RWPE1 (cell line): ENCODE data around the gene SOCS1.

Source experiments
- CTCF ChIA-PET: fragments of 350-600 bp; sonication (Branson Sonifier 250); formaldehyde crosslinking; extraction: SDS; loops from one replicate; lab custom pipeline; 2021; lab: Yijun Ruan, JAX
- POLR2A ChIA-PET: fragments of 400-600 bp; formaldehyde crosslinking; extraction: SDS; loops from one replicate; lab custom pipeline; 2020; ENCODE audit warnings: antibody characterized with exemption; ENCODE audit not compliant: low non-redundant PET; lab: Yijun Ruan, JAX
- DNase-seq: peaks from one replicate; pipeline ENCODE4 v3.0.0; 2012; ENCODE audit warnings: low spot score
- H3K27ac ChIP-seq: fragments of 450-650 bp; 2 replicates; pipeline ENCODE4 v1.5.1; 2017
- TF ChIP-seq, protein P1 (sequence below): fragments of 450-650 bp; conservative IDR thresholded peaks from 2 replicates; pipeline ENCODE4 v1.5.1; 2017; ENCODE audit warnings: low read depth, mild to moderate bottlenecking

SOCS1 gene

DNA sequence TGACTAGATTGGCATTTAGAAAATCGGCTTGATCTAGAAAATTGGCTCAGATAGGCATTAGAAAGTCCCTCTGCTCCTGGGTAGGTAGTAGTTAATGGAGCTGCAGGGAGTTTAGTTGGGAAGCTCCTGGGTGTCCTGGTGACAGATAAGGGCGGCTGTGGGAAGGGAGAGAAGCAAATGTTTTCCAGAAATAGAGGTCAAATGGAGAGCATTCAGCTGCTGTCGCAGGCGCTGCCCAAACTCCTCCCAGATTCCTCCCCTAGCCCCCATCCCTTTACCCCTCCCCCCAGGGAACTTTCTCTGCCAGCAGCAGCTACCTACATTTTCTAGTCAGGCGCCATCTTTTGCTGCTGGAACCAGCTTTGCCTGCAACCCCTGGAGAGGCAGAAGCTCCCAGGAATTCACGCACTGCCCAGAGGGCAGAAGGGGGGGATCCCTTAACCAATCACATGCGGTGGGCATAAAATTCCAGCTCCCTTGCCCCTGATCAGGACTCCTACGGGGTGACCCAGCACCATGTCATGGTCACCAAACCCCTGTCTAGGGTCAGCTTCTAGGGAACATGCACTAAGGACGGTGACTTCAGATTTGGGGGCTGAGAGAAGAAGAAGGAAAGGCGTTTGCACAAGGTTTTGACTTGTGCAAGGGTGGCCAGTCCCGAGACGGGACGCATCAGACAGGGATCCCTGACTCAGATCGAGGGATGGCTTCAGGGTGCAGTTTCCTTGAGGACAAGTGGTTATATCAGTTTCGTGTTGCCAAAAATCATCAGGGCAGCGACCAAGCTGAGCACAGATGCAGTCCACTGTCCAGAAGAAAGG lies 43.8 kb downstream of the SOCS1 start:
- POLR2A ChIA-PET, result no interaction called here
- CTCF ChIA-PET, result interaction anchor here (0.7 kb wide), 1 partner anchor 225 kb away, joined by 3 read pairs; no protein-coding TSS in a partner anchor
- DNase-seq, result no peak
- H3K27ac ChIP-seq, result peak overlapping the region; percentile 21
- TF ChIP-seq, protein P1, sequence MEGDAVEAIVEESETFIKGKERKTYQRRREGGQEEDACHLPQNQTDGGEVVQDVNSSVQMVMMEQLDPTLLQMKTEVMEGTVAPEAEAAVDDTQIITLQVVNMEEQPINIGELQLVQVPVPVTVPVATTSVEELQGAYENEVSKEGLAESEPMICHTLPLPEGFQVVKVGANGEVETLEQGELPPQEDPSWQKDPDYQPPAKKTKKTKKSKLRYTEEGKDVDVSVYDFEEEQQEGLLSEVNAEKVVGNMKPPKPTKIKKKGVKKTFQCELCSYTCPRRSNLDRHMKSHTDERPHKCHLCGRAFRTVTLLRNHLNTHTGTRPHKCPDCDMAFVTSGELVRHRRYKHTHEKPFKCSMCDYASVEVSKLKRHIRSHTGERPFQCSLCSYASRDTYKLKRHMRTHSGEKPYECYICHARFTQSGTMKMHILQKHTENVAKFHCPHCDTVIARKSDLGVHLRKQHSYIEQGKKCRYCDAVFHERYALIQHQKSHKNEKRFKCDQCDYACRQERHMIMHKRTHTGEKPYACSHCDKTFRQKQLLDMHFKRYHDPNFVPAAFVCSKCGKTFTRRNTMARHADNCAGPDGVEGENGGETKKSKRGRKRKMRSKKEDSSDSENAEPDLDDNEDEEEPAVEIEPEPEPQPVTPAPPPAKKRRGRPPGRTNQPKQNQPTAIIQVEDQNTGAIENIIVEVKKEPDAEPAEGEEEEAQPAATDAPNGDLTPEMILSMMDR, result no peak

DNA sequence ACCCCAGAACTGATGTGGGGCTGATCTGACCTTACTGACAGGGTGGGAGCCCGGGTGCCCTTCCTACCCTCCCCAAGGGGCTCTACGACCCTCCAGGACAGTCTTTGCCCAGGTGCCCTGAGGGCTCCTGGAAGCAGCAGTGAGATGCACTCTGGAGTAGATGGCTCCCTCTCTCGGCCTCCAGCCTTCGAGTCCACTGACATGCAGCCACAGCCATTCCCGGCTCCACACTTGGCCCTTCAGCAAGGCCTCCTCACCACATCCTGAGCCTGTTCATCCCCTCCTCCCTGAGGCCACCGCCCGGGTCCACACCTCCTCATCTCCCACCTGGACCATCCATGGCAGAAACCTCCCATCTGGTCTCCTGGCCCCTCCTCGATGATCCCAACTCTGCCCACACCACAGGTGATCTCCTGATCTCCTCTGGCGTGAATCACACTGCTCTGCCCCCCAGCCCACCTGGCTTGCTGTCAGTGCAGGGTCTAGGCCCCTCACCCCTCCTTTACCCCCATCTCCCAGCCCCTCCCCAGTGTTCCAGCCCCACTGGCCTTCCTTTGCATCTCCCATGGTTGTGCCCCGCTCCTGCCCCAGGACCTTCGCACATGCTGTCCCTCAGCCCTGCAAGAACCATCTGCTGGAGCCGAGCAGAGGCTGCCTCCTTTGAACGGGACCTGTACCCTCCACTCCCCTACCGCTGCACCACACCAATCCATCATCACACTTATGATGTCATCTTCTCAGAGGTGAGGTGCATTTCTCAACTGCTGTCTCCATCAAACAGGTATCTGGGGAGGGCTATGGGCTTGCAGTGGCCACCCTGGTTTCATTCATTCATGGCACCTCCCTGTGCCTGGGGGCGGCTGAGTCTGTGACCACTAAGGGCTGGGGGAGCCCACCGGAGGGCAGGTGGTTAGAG lies 44.7 kb downstream of the SOCS1 start:
- ChIA-PET POLR2A (no interaction called here), CTCF (interaction anchor here (0.7 kb wide), 1 partner anchor 226 kb away, joined by 3 read pairs; no protein-coding TSS in a partner anchor)
- no peak for DNase-seq
- no peak overlapping the region for H3K27ac ChIP-seq
- TF ChIP-seq, protein P1, result no peak

DNA sequence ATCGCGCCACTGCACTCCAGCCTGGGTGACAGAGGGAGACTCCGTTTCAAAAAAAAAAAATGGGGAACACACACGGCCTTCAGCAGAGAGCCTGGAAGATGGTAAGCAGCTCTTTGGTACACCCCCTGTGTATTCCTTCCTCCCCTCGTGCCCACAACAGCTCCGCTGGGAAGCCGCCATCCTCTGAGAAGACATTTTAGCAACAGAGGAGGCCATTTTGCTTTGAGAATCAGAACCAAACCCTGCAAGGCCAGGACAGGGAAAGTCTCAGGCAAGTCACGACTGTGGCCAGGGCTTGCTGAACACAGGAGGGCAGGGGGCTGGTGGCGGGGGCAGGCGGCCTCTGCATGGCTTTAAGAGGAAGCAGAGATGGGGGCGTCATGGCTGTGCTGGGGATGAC lies 45.7 kb downstream of the SOCS1 start:
- TF ChIP-seq, protein P1, result no peak
- H3K27ac ChIP-seq, result no peak overlapping the region
- no peak for DNase-seq
- POLR2A ChIA-PET, result no interaction called here
- CTCF ChIA-PET, result no interaction called here

DNA sequence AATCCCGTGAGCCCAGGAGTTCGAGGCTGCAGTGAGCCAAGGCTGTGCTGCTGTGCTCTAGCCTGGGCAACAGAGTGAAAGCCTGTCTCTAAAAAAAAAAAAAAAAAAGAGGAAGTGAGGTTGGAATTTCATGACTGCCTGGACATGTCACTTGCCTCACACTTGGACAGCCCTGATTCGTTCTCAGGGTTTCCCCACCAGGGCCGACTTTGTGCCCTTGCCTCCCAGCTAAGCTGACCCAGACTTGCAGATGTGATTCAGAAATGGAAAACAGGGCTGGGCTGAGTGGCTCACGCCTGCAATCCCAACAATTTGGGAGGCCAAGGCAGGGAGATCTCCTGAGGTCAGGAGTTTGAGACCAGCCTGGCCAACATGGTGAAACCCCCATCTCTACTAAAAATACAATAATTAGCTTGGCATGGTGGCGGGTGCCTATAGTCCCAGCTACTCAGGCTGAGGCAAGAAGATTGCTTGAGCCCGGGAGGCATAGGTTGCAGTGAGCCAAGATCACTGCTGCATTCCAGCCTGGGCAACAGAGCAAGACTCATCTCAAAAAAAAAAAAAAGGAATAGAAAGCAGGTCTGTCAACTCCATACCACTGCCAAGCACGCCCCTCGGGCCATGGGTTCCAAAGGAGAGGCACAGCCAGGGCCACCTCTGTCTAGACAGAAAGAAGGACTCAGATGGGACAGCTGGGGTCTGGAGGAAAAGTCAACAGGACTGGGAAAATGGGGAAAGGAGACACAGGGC lies 46.9 kb downstream of the SOCS1 start:
- TF ChIP-seq, protein P1, result no peak
- CTCF ChIA-PET, result no interaction called here
- H3K27ac ChIP-seq, result peak overlapping the region; percentile 60
- POLR2A ChIA-PET, result no interaction called here
- DNase-seq, result peak; percentile 61

DNA sequence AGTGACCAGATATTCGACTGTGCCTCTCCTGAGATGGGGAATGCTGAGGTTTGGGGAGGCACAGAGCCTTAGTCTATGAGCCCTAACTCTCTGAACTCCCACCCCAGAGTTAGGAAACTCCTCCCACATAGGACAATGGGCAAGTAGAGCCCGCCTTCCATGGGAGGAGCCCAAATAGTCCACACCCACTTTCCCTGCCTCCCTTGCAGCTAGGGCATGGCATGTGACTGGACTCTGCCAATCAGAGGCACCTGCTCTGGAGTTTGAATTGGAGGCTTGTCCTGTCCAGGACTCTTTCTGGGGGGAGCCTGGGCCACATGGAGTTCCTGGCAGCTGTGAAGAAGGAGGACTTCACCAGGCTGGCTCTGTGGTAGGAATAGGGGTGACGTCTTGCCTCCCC lies 48.4 kb downstream of the SOCS1 start:
- DNase-seq, result no peak
- H3K27ac ChIP-seq, result no peak overlapping the region
- CTCF ChIA-PET, result interaction anchor here (0.5 to 2.1 kb wide), 3 partner anchors 11 to 400 kb away, joined by 3 to 12 read pairs (median 3); no protein-coding TSS in a partner anchor
- POLR2A ChIA-PET, result no interaction called here
- TF ChIP-seq, protein P1, result no peak
